HG02798 (cell line): ENCODE results near the gene EPB41L4B.
"Not testable (repeated sequence)": the region's sequence is repeated elsewhere in the genome, so short reads cannot be mapped to it uniquely, and the experiment has no call there.

Source experiments
- ATAC-seq: cut with Tn5 transposase; IDR thresholded peaks from one replicate; pipeline ENCODE4 v1.9.1; 2021; ENCODE audit warnings: mild to moderate bottlenecking; ENCODE audit not compliant: unreplicated experiment, poor library complexity

The EPB41L4B gene

GRCh38 chr9:109249615-109250014, 71.2 kb downstream of the EPB41L4B start:
- no peak for ATAC-seq

DNA sequence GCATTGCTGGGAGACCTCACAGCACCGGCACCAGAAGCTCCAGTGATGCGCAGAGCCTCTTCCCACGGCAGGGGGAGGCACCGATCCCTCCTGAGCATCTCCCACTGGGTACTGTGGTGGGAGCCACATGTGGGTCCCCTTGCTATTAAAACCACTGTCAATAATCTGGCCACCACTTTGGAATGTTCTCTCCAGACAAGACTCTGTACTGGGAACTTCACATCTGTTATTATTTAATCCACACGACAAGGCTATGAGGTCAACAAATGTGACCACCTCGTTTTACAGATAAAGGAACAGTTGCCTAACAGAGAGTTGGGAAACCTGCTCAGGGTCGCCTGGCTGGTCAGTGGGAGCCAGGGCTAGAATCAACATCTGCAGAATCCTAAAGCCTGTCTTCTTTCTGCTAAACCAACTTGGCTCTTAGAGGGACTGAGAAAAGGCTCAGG, 72.7 kb downstream of the EPB41L4B start:
- no peak for ATAC-seq

DNA sequence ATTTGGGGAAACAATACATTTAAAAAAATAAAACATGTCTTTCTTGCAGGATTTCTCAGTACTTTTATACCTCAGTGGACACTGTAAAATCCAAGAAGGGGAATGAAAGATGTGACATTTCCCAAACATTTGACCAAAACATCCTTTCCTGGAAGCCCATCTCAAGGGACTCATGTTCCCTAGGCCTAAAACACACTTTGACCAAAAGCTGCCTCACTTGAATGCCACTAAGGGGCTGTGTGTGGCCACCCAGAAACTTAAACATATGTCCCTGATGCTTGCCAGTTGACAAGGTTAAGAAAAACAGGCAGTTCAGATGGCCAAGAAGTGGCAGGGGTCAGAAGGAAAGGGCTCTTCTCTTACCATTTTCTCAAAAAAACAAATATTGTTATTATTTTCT, 73.6 kb downstream of the EPB41L4B start:
- ATAC-seq, result no peak

- no peak for ATAC-seq
Measured at GRCh38 chr9:109246533-109246932, 74.3 kb downstream of the EPB41L4B start.

GRCh38 chr9:109245310-109245897, 75.5 kb downstream of the EPB41L4B start:
- no peak for ATAC-seq

DNA sequence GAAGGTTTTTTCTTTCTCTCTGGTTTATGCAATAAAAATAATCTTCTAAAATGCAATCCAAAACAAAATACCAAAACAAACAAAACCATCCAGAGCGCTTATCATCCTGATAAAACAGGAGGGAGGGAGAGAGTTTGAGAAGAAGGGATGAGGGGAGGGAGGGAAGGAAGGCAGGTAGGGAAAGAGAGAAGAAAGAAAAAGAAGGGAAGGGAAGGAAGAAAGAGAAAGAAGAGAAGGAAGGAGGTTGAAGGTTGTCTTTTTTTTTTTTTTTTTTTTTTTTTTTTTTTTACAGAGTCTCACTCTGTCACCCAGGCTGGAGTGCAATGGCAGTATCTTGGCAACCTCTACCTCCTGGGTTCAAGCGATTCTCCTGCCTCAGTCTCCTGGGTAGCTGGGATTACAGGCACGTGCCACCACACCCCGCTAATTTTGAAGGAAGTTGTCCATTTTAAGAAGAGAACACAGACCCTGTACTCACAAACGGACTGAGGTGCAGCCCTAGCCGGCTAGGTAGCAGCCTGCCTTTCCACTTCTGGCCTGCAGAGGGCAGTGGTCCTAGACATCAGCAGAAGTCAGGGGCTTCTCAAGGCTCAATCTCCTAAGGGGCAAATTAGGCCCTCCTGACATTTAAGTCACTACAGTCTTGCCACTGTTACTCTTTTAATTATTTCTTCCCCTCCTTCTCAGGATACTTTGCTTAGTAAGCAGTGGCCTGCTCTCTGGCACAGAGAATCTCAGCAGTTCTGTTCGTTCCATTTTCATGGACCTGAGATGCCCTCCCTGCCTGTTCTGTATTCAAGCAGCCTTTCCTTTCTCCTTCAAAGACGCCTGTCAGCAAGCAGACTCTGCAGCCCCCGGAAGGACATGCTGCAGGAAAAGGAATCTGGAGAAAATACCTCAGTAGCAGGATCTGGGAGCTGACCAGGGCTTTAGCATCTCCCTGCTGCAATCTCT, 76.4 kb downstream of the EPB41L4B start:
- ATAC-seq, result peak; percentile 88

DNA sequence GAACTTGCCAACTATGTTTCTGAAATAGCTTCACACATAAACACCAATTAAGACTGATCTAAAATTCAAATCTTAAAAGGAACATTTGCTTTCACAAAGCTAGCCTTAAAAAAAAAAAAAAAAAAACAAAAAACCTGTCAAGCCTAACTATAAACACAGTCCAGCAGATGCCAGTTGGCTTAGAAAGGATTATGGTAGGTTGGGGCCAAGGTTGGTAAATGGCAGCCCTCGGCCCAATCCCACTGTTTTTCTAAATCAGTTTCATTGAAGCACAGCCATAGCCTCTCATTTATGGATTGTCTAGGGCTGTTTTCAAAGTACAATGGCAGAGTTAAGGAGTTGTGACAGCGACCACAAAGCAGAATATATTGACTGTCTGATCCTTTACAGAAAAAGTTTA, 78.1 kb downstream of the EPB41L4B start:
- no peak for ATAC-seq

DNA sequence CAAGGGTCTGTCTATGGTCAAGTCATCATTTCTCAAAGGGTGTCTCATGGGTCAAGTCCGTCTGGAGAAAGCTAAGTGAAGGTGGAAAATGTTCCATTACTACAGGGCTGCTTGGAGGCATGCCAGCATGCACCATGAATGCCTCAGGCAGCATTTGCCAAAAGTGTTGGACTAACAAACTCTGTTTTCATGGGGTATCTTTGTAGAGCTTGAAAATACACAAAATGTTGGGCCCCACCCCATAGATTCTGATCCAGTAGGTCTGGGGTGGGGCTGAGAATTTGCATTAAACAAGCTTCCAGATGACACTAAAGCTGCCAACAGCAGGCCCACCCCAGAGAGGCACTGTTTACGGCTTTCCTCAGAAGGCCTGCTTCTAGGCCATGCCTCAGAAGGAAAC, 78.8 kb downstream of the EPB41L4B start:
- ATAC-seq, result no peak

- ATAC-seq, result no peak
Measured at GRCh38 chr9:109241207-109241606, 79.7 kb downstream of the EPB41L4B start.

- ATAC-seq, result no peak
Measured at GRCh38 chr9:109239240-109239639, 81.6 kb downstream of the EPB41L4B start.

DNA sequence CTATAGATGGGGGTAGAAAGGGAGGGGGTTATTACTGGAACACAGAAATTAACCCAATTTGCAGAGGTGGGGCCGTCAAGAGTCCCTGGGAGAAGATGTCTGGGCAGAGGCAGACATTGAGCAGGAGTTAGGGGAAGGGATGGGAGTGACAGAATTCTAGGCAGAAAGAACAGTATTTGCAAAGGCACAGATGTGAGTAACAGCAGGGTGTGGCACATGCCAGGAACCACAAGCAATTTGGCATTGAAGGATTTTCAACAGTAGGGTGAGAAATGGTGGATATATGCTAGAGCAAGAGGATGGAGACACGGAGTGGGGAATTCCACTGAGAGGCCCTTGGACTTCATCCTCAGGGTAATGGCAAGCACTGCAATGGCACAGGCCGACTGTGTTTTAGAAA, 82.2 kb downstream of the EPB41L4B start:
- ATAC-seq, result no peak

DNA sequence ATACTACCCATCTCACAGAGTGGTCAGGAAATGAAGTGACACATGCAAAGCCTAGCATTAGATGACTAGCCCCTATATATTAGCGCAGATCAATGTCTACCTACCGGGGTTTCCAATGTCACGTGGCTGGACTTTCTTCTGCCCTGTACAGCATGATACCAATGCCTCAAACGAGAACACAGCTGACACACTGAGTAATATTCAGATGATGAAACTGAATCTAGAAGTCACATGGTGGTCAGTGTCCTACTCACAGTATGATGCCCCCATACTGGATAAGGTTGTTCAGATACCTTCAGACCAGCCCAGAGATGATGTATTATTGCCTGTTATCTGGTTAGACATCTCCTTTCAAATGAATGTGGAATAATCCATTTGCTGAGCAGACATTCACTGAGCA, 82.7 kb downstream of the EPB41L4B start:
- no peak for ATAC-seq

GRCh38 chr9:109232449-109233237, 88.2 kb downstream of the EPB41L4B start:
- ATAC-seq, result no peak

DNA sequence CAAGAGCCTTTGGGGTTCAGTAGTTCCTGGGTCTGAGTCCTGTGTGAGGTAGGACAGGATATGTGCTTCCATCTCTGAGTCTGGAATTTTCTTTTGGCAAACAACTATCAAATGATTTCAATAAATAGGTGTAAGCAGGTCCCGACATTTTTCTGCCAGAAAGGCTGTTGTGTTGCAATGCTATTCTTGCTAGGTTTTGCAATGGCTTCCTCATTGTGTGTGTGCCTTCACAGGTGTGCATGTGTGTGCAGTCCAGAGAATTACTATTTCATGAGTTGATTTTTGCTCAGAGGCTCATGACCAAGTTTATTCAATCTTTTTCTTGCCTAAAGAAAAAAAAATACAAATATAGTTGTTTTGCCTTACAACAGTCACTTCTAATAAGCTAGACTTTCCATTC, 89.3 kb downstream of the EPB41L4B start:
- ATAC-seq, result no peak

- no peak for ATAC-seq
Measured at GRCh38 chr9:109230277-109230676, 90.6 kb downstream of the EPB41L4B start.

- ATAC-seq, result no peak
Measured at GRCh38 chr9:109229682-109230081, 91.2 kb downstream of the EPB41L4B start.

DNA sequence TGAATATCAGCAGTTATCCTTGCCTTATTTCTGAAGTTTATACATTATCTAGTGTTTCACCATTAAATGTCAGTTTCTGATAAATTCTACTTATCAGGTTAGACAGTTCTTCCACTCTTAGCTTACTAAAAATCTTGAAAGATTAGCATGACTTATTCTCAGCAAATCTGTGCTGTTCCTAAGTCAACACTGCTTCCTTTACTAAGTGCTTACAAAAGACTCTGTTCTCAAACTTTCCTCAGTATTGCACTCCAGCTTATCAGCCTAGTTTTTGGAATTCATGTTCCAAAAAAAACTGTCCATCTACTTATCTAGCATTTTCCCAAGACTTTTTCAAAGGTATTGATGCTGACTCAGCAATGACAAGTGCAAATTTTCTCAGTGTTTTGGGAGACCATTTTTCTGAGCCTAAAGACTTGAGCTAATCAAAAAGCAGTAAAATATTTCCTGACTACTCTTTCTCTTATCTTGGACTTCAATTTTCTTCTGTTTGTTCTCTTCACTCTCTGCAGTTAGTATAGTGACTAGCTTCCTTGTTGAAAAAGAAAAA, 92.7 kb downstream of the EPB41L4B start:
- no peak for ATAC-seq

GRCh38 chr9:109225629-109226028, 95.2 kb downstream of the EPB41L4B start:
- no peak for ATAC-seq

GRCh38 chr9:109224751-109225150, 96.1 kb downstream of the EPB41L4B start:
- ATAC-seq, result no peak

- not testable (repeated sequence) for ATAC-seq
Measured at GRCh38 chr9:109218242-109218641, 102.6 kb downstream of the EPB41L4B start.

GRCh38 chr9:109214414-109214813, 106.4 kb downstream of the EPB41L4B start:
- ATAC-seq, result no peak
